Measurements from ENCODE around the gene POLR3K.

DNA sequence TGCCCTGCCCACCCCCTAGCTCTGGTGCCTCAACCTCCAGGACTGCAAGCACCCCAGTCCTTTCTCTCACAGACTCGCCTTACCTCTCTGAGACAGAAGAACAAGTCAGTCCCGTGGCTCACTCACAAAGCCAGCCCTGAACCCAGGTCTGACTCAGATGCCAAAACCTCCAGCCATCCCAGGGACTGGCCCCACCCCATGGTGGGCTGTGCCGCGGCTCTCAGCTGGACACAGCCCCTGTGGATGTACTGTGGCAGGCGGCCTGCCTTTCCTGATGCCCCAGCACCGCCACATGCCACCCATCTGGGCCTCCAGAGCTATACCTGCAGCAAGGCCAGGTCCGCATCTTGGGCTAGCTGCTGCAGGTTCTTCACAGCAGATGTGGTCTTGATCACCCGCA is 44.4 kb upstream of the POLR3K start:
- TF ChIP-seq RXRA (IDR thresholded peaks at IDR 0.05) (no peak), RAD21 (IDR thresholded peaks at IDR 0.05) (no peak), SP1 (IDR thresholded peaks at IDR 0.05) (no peak), GABPA (IDR thresholded peaks at IDR 0.05 in 1 of 2, conservative IDR thresholded peaks at IDR 0.05 in 1 of 2) (no peak), TAF1 (conservative IDR thresholded peaks at IDR 0.05) (no peak), HNF4A (conservative IDR thresholded peaks at IDR 0.05) (no peak)
- TF ChIP-seq, protein P1, sequence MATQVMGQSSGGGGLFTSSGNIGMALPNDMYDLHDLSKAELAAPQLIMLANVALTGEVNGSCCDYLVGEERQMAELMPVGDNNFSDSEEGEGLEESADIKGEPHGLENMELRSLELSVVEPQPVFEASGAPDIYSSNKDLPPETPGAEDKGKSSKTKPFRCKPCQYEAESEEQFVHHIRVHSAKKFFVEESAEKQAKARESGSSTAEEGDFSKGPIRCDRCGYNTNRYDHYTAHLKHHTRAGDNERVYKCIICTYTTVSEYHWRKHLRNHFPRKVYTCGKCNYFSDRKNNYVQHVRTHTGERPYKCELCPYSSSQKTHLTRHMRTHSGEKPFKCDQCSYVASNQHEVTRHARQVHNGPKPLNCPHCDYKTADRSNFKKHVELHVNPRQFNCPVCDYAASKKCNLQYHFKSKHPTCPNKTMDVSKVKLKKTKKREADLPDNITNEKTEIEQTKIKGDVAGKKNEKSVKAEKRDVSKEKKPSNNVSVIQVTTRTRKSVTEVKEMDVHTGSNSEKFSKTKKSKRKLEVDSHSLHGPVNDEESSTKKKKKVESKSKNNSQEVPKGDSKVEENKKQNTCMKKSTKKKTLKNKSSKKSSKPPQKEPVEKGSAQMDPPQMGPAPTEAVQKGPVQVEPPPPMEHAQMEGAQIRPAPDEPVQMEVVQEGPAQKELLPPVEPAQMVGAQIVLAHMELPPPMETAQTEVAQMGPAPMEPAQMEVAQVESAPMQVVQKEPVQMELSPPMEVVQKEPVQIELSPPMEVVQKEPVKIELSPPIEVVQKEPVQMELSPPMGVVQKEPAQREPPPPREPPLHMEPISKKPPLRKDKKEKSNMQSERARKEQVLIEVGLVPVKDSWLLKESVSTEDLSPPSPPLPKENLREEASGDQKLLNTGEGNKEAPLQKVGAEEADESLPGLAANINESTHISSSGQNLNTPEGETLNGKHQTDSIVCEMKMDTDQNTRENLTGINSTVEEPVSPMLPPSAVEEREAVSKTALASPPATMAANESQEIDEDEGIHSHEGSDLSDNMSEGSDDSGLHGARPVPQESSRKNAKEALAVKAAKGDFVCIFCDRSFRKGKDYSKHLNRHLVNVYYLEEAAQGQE (IDR thresholded peaks at IDR 0.05), result no peak
- TF ChIP-seq, protein P2, sequence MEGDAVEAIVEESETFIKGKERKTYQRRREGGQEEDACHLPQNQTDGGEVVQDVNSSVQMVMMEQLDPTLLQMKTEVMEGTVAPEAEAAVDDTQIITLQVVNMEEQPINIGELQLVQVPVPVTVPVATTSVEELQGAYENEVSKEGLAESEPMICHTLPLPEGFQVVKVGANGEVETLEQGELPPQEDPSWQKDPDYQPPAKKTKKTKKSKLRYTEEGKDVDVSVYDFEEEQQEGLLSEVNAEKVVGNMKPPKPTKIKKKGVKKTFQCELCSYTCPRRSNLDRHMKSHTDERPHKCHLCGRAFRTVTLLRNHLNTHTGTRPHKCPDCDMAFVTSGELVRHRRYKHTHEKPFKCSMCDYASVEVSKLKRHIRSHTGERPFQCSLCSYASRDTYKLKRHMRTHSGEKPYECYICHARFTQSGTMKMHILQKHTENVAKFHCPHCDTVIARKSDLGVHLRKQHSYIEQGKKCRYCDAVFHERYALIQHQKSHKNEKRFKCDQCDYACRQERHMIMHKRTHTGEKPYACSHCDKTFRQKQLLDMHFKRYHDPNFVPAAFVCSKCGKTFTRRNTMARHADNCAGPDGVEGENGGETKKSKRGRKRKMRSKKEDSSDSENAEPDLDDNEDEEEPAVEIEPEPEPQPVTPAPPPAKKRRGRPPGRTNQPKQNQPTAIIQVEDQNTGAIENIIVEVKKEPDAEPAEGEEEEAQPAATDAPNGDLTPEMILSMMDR (IDR thresholded peaks at IDR 0.05; ENCODE audit: low read depth, low read length, missing input control), result no peak
- TF ChIP-seq, protein P3, sequence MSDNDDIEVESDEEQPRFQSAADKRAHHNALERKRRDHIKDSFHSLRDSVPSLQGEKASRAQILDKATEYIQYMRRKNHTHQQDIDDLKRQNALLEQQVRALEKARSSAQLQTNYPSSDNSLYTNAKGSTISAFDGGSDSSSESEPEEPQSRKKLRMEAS (IDR thresholded peaks at IDR 0.05), result no peak
- TF ChIP-seq, protein P4, sequence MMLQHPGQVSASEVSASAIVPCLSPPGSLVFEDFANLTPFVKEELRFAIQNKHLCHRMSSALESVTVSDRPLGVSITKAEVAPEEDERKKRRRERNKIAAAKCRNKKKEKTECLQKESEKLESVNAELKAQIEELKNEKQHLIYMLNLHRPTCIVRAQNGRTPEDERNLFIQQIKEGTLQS (IDR thresholded peaks at IDR 0.05), result no peak
- TF ChIP-seq, protein P5, sequence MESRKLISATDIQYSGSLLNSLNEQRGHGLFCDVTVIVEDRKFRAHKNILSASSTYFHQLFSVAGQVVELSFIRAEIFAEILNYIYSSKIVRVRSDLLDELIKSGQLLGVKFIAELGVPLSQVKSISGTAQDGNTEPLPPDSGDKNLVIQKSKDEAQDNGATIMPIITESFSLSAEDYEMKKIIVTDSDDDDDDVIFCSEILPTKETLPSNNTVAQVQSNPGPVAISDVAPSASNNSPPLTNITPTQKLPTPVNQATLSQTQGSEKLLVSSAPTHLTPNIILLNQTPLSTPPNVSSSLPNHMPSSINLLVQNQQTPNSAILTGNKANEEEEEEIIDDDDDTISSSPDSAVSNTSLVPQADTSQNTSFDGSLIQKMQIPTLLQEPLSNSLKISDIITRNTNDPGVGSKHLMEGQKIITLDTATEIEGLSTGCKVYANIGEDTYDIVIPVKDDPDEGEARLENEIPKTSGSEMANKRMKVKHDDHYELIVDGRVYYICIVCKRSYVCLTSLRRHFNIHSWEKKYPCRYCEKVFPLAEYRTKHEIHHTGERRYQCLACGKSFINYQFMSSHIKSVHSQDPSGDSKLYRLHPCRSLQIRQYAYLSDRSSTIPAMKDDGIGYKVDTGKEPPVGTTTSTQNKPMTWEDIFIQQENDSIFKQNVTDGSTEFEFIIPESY (IDR thresholded peaks at IDR 0.05), result no peak

Measured in liver (tissue), 3 donors.